ENCODE measurements around the gene WDR45B. TPM values are rescaled to one million over a fixed set of nuclear protein-coding genes. Genes with fewer than 3 reads are reported as not detected.

Gene WDR45B
- total and polyA plus RNA-seq, 7 donors = 21.4 to 62.7 (median 32.6) TPM

- DNase-seq (no peak), ATAC-seq (no peak)
- Histone ChIP-seq H3K36me3 (ENCODE audit: insufficient read depth in 1 of 2, low read depth in 1 of 2) (no peaks in the 10 kb centered on the region), H3K4me1 (peaks cover 9% of the 10 kb centered on the region), H3K9me3 (peaks cover 4% of the 10 kb centered on the region), H3K27ac (no peak overlapping the region), H3K4me3 (no peak overlapping the region), H3K27me3 (ENCODE audit: insufficient read depth in 3 of 3, low read length in 2 of 3) (no peaks in the 10 kb centered on the region)
- intact Hi-C loops (cut with DNase I) = no loop called here
- no peak for TF ChIP-seq CTCF (IDR thresholded peaks at IDR 0.05)
- 92 to 99% (median 97%) methylated on average over 3 of the region's 3 CpGs for WGBS, 3 donors
Observed at GRCh38 chr17:82681547-82681946, 33.3 kb upstream of the WDR45B start.

DNA sequence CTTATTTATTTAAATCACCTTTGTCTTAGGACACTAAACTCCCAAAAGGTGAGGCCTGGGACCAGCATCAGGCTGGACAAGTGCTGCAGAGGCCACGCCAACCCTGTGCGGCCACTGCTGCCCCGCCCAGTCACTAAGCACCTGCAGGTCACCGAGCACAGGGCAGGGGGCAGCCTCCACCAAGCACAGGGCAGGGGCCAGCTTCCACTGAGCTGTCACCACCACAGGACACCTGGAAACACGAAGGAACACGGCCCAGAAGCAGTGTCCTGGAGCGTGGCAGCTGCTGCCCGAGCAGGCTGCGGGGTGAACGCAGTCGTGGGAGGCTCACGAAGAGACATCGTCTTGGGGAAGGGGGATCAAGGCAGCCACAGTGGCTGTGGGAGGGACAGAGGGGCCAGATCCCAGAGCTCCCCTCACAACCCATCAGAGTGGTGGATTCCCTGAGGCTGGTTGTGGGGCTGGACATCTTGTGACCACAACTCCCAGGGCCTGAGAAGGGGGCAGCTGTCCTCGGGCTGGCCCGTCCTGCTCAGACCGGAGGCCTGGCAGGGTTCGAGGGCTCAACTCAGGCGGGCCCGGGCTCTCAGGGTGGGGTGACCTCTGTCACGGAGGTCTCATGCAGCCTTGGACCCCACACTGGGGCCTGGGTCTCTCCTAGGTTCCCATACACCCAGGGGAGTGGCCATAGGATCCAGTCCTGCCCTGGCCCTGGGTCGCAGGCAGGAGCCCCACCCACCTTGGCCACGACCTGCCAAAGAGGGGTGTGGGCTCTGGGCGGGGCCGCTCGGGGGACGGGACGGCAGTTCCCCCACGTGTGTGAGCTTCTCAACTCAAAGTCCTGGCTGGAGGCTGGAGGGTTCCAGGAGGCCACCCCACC, 31.6 kb upstream of the WDR45B start:
- Histone ChIP-seq H3K4me3 (no peak overlapping the region), H3K4me1 (peaks cover 6% of the 10 kb centered on the region), H3K36me3 (ENCODE audit: insufficient read depth in 1 of 2, low read depth in 1 of 2) (no peaks in the 10 kb centered on the region), H3K27ac (no peak overlapping the region), H3K9me3 (peaks cover 4% of the 10 kb centered on the region), H3K27me3 (ENCODE audit: insufficient read depth in 3 of 3, low read length in 2 of 3) (no peaks in the 10 kb centered on the region)
- intact Hi-C loops (cut with DNase I) = no loop called here
- DNase-seq (peak in 1 of 2 donors; percentile 7), ATAC-seq (peak; percentile 57 to 75 (median 68))
- WGBS, 3 donors = 84 to 87% (median 86%) methylated on average over 25 to 28 of the region's 28 CpGs
- TF ChIP-seq CTCF (IDR thresholded peaks at IDR 0.05) = no peak

- TF ChIP-seq CTCF (IDR thresholded peaks at IDR 0.05) = no peak
- DNase-seq (peak in 1 of 2 donors; percentile 13), ATAC-seq (peak; percentile 72 to 84 (median 81))
- 39 to 49% (median 39%) methylated on average over 13 to 14 of the region's 14 CpGs for WGBS, 3 donors
- no peaks in the 10 kb centered on the region for H3K36me3 ChIP-seq (ENCODE audit: insufficient read depth in 1 of 2, low read depth in 1 of 2)
- intact Hi-C loops (cut with DNase I) = no loop called here
- peak overlapping the region; percentile 44 for H3K4me3 ChIP-seq
- no peaks in the 10 kb centered on the region for H3K27me3 ChIP-seq (ENCODE audit: insufficient read depth in 3 of 3, low read length in 2 of 3)
- peak overlapping the region; percentile 13 for H3K27ac ChIP-seq
- peaks cover 4% of the 10 kb centered on the region for H3K9me3 ChIP-seq
- no peaks in the 10 kb centered on the region for H3K4me1 ChIP-seq
Observed at GRCh38 chr17:82678265-82678891, 30.1 kb upstream of the WDR45B start.

DNA sequence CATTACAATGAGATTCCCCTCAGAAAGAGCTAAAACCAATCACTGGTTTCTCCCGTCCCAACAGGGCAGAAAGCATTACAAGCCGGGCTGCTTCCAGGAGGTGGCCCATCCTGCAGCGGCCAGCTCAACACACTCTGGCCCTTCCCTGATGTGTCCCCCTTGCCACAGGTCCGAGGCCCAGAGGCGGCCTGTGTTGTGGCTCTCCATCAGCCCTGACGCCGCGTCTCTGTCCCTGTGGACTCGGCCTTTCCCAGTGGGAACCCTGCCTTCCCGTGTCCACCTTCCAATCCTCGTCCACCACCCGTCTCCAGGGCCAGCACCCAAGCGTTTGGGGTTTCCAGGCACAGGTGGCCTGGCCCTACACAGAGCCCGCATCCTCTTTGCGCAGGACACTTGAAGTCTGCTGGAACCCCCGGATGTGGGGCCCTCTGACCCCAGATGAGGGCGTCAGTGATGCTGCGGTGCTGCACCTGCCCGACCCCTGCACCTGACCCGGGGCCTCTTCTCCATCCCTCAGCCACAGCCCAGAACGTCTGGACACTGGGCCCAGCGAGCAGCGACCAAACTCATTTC, 29.2 kb upstream of the WDR45B start:
- no peaks in the 10 kb centered on the region for H3K36me3 ChIP-seq (ENCODE audit: insufficient read depth in 1 of 2, low read depth in 1 of 2)
- intact Hi-C loops (cut with DNase I) = no loop called here
- 88 to 92% (median 88%) methylated on average over 21 to 23 of the region's 23 CpGs for WGBS, 3 donors

More for the DNA sequence above, 29.2 kb upstream of the WDR45B start:
- Histone ChIP-seq H3K27me3 (ENCODE audit: insufficient read depth in 3 of 3, low read length in 2 of 3) (no peaks in the 10 kb centered on the region), H3K27ac (no peak overlapping the region), H3K4me3 (no peak overlapping the region), H3K4me1 (no peaks in the 10 kb centered on the region), H3K9me3 (peaks cover 4% of the 10 kb centered on the region)
- no peak for ATAC-seq
- no peak for TF ChIP-seq CTCF (IDR thresholded peaks at IDR 0.05)
- peak in 1 of 2 donors; percentile 11 for DNase-seq

Measured in psoas muscle (tissue), 8 donors.